NCI-H146 treated with DMSO at 0.1 percent for 48 hours (cell line): Measurements from ENCODE around the gene TADA2A.

Experiments used
- DNase-seq: peaks from one replicate; lab custom pipeline; 2025; ENCODE audit not compliant: unreplicated experiment; lab: John Stamatoyannopoulos, UW

Gene TADA2A

GRCh38 chr17:37458805-37459204 lies 52.1 kb downstream of the TADA2A start:
- DNase-seq, result no peak

DNA sequence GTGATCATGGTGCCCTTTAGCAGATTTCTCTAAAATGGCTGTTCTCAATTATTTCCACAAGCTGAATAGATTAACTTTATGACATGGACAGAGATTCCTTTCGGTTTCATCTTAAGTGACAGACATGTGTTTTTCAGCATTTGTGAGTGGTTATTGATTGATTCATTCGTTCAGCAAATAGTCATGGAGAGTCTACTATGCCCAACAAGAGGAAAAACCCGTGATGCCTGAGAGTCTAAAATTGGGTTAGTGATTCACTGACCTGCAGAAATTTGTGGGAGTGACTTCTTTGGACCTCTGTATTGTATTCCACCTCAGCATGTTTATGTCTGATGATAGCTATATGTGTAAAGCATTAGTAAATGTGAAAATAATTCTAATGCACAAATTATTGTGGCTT lies 55.0 kb downstream of the TADA2A start:
- no peak for DNase-seq

- no peak for DNase-seq
Observed at GRCh38 chr17:37462492-37462891, 55.8 kb downstream of the TADA2A start.

DNA sequence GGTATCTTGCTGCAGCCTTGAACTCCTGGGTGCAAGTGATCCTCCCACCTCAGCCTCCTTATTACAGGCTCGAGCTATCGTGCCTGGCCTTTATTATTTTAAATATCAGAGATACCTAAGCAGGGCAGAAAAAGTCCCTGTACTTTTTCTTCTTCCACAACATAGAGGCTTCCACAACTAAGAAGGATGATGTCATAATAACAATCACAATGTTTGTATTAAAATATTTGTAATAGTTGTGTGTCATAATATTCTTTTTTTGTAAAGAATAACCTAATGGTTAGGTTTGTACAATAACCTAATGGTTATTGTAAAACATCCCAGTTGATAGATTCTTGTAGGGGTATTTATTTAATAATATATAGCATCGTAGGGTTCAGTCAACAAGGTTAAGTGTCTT lies 56.4 kb downstream of the TADA2A start:
- DNase-seq, result no peak

DNA sequence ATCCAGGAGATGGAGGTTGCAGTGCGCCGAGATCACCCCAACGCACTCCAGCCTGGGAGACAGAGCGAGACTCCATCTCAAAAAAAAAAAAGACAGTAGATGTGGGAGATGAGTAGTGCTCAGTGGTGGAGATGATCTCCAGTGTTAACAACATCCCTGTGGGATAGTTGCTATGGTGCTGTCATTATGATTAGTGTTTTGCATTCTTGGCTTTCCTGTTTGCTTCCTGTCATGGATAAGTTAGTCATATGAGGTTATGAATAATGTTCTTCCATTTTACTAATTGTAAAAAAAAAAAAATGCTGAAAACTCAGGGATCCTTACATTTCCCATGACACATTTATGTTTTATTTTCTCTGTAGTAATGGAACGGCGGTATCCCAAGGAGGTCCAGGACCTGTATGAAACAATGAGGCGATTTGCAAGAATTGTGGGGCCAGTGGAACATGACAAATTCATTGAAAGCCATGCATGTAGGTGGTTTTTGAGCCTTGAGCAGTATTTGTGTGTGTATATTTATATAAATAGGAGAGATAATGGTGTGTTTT lies 58.5 kb downstream of the TADA2A start:
- DNase-seq, result no peak

DNA sequence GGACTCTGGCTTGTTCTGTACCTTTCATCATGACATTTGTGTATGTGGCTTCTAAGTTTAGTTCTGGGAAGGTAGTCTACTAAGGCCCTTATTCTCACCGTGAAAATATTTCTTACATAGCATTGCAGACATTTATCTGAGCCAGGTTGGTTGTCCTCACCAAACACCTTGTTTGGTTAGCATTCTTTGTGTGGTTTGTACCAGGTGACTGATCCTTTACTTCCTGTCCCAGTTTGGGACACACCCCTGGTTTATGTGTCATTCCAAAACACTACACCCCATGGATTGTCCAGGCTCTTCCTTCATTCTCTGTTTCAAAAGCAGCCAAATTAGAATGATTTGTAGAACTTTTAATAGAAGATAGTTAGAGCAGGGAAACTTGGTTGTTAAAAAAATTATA lies 59.8 kb downstream of the TADA2A start:
- no peak for DNase-seq

DNA sequence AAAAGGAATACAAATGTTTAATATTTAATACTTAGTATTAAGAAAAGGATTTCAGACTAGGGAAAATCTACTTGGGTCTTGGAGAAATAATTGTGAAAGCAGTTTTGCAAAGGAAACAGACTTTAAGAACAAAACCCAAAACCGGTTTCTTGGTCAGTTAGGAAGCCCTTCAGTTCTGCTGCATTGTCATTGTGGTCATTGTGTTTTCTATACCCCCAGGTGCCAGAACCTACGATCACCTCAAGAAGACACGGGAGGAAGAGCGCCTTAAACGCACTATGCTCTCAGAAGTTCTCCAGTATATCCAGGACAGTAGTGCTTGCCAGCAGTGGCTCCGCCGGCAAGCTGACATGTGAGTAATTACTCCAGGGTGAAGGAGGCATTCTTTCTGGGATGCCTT lies 63.5 kb downstream of the TADA2A start:
- DNase-seq, result no peak

GRCh38 chr17:37475731-37476420 lies 69.2 kb downstream of the TADA2A start:
- DNase-seq, result no peak

DNA sequence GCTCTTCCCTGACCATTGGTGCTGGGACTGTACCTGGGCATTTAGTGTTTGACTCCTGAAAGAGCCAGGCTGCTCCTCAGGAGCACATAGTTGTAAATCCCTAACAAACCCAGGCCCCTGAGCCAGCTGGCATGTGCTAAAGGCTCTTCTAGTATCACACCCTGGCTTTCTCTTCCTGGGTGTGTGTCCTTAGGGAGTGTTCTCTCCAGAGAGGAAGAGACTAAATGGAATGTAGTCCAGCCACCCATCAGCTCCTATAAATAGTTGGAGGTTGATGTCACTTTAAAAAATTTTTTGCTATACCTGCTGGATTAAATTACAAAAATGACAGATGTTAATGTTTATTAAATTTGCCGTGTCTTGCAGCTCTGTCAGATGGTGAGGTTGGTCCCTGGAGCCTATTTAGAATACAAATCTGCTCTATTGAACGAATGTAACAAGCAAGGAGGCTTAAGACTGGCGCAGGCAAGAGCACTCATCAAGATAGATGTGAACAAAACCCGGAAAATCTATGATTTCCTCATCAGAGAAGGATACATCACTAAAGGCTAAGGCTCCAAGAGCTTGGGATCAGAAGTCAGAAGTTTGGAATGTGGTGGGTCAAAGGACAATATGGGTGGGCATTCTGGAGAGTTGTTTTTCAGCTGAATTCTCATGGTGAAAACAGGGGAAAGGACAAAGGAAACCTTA lies 69.9 kb downstream of the TADA2A start:
- DNase-seq, result no peak

DNA sequence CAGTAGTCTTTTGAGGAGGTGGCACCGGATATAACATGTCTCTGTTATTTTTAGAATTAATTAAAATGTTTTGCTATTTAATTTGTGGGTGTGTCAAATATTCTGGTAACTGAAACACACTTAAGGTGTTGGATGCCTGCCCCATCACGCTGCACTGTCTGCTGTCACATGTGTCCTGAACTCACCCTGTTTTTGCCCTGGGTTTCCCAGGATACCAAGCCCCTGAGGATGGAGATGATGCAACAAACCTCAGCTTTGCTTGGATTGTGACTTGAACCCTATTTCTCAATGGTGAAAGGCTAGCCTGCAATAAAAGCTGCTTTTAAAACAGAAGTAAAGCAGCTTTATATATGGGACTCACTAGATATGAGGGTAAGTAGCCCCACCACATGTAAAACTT lies 71.5 kb downstream of the TADA2A start:
- no peak for DNase-seq

- no peak for DNase-seq
Observed at GRCh38 chr17:37479025-37479424, 72.3 kb downstream of the TADA2A start.

DNA sequence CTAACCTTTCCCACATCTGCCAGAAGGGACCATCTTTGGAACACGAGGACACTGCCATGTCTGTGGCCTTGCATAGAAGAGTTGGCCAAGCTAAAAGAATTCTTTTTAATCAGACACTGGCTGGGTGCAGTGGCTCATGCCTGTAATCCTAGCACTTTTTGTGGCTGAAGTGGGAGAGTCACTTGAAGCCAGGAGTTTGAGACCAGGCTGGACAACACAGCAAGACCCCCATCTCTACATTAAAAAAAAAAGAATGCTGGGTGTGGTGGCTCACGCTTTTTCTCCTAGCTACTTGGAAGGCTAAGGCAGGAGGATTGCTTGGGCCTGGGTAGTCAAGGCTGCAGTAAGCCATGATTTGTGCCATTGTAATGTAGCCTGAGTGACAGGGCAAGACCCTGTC lies 73.7 kb downstream of the TADA2A start:
- DNase-seq, result no peak

GRCh38 chr17:37481001-37481665 lies 74.4 kb downstream of the TADA2A start:
- DNase-seq, result no peak

GRCh38 chr17:37483311-37484039 lies 76.8 kb downstream of the TADA2A start:
- DNase-seq, result no peak

DNA sequence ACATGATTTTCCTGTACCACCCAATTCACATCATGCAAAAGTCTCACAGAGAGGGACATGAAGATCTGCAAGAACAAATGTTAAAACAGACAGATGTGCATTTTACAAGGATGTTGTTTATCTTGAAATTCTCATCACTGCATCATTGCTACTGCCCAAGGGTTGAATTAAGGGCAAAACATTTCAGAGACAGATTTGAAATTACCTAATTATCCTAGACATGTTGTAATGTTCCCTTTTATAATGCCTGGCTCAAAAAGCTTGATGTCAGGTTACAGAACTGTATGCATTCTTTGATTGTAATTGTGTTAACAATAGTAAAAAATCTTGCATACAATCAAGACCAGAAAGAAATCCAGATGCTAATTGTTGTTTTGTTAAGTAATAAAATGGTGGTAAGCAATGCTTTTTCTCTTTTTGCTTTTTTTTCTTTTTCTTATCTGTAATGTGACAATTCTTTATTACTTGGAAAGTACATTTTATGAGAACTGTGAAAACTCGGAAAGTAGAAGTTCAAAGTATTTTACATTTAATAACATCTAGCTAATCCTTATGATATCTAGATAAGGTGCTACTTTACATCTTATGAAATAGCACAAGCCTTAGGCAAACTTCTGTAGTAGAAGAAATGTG lies 79.4 kb downstream of the TADA2A start:
- DNase-seq, result no peak

GRCh38 chr17:37488009-37488604 lies 81.4 kb downstream of the TADA2A start:
- DNase-seq, result no peak

GRCh38 chr17:37488607-37489196 lies 82.0 kb downstream of the TADA2A start:
- peak; percentile 37 for DNase-seq

DNA sequence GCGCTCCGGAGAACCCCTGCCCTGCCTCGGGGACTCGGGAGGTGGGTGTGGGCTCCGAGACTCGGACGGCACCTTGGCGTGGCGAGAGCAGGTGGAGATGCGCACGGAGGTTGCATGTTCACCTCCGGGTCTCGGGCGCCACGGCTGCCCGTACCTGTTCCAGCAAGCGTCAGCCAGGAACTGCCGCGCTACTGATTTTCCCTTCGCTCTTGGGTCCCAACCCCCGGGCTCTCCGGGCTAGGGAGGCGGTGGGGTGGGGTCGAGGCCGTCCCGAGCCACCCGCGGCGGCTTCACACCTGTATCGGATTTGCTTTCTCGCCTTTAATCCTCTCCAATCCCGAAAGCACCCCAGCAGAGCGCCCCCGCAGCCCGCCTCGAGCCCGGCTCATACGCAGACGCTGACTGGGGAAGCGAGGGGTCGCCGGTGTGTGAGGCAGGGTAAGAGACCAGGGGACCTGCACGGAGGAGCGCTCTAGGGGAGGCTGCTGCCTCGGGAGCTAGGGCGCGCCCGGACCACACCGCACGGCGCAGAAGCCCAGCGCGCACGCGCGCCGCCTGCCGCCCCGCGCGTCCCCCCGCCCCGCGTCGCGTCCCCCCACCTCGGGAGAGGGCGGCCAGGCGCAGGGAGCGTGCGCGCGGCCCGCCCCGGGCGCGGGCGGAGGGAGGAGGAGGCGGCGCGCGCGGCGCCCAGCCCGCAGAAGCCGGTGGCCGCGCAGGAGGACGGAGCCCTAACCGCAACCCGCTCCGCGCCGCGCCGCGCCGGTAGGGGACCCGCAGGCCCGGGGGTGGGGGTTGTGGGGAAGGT lies 82.7 kb downstream of the TADA2A start, which contains the start of gene DUSP14:
DUSP14 (plus strand) TSS at position 695 of the 805 bp plus-strand sequence. CDS start 22,382 bp downstream, outside the sequence.
- peak; percentile 60 for DNase-seq

- peak; percentile 43 for DNase-seq
Observed at GRCh38 chr17:37490022-37490587, 83.4 kb downstream of the TADA2A start.
